HG03432 (cell line): ENCODE data around the gene PHRF1.

Experiments used
- ATAC-seq: cut with Tn5 transposase; IDR thresholded peaks from one replicate; pipeline ENCODE4 v1.9.1; 2021; ENCODE audit warnings: mild to moderate bottlenecking, moderate library complexity; ENCODE audit not compliant: unreplicated experiment

The PHRF1 gene

DNA sequence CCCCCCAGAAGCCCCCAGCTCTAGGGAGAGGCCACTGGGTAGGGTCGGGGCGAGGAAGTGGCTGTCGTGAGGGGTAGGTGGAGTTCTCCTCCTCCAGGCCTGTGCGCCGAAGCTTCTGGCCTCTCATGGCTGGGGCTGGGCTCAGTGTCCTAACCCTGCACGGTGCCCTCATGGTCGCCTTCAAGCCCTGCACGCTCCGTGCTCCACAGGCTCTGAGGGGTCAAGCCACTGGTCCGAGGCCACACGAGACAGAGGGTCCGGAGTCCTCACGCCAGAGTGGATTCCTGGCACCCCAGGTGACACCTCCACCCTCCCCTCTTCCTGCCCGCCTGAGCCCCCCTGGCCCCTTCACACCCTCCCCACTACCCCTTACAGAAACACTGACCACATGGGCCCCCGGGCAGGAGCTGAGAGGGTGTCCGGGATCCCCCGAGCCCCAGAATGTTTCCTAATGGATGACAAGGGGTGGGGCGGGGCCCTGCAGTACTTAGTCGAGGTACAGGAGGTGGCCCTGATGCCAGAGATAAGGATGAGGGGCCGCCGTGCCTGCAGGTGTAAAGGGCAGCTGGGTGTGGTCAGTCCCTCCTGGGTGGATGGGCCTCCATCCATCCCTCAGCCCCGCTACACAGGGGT lies 49.5 kb downstream of the PHRF1 start:
- ATAC-seq, result no peak

DNA sequence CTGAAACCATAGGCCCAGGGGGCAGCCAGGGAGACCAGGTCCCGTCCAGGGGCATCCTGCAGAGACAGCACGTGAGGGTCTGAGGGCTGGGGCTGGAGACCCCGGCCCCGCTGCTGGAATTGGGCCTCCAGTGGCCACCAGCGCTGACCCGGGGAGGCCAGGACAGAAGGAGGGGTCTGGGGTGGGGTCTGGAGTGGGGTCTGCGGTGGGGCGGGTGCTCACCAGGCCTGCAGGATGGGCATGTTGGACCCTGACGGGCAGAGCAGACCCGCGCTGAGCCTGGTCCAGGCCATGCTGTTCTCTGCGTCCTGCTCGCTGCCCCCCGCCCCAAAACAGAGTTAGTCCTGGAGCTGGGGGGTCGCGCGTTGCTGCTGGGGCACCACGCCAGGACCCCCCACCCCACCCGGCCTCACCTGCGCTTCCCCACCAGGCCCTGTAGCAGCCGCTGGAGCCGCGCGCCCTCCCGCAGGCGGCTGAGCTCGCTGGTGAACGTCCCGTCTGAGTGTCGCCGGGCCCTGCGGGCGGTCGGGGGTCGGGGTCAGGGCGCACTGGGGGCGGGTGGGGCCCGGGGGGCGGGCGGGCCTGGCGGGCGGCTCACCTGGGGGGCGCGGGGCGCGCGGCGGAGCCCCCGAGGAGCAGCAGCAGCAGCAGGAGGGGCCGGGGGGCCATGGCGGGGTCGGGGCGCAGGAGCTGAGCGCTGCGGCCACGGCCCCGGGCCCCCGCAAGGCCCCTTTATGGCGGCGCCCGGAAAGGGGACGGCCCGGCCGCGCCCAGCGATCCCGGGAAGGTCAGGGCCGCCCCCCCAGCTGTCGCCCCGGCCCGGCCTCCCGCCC lies 50.4 kb downstream of the PHRF1 start, which contains the start of gene SCT:
SCT (minus strand) TSS at position 707 of the 833 bp plus-strand sequence; CDS start at position 669, 38 bp downstream.
- ATAC-seq, result no peak

GRCh38 chr11:627308-627576 lies 51.0 kb downstream of the PHRF1 start:
- ATAC-seq, result no peak

- ATAC-seq, result no peak
Measured at GRCh38 chr11:628056-628455, 51.8 kb downstream of the PHRF1 start.

- no peak for ATAC-seq
Measured at GRCh38 chr11:629237-629583, 52.9 kb downstream of the PHRF1 start.

DNA sequence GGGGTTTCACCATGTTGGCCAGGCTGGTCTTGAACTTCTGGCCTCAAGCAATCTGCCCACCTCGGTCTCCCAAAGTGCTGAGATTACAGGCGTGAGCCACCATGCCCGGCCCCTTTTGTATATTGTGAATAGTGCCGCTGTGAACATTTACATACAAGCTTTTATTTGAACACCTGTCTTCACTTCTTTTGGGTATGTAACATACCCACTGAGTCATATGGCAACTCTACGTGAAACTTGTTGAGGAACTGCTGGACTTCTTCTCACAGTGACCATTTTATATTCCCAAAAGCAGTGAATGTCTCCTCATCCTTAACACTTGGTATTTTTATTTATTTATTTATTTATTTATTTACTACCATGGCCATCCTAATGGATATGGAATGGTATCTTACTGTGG lies 54.6 kb downstream of the PHRF1 start:
- ATAC-seq, result no peak

- ATAC-seq, result no peak
Measured at GRCh38 chr11:635945-636510, 59.8 kb downstream of the PHRF1 start.

DNA sequence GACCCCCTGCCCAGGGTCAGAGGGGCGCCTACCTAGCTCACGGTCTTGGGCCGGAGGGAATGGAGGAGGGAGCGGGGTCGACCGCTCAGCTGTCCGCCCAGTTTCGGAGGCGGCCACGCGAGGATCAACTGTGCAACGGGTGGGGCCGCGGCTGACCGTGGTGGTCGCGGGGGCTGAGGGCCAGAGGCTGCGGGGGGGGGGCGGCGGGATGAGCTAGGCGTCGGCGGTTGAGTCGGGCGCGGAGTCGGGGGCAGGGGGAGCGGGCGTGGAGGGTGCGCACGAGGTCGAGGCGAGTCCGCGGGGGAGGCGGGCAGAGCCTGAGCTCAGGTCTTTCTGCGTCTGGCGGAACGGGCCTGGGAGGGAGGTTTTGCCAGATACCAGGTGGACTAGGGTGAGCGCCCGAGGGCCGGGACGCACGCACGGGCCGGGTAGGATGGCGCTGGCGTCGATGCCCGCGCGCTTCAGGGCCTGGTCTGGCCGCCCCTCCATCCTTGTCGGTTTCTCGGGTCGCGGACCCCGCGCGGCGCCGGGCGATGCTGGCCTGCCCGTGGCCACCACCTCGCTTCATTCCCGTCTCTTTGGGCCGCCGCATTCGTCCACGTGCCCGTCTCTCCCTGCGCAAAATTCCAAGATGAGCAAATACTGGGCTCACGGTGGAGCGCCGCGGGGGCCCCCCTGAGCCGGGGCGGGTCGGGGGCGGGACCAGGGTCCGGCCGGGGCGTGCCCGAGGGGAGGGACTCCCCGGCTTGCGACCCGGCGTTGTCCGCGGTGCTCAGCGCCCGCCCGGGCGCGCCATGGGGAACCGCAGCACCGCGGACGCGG lies 60.5 kb downstream of the PHRF1 start, which contains the start of gene DRD4:
DRD4 (plus strand) TSS at position 759 of the 822 bp plus-strand sequence; CDS start at position 795, 36 bp downstream.
- no peak for ATAC-seq

DNA sequence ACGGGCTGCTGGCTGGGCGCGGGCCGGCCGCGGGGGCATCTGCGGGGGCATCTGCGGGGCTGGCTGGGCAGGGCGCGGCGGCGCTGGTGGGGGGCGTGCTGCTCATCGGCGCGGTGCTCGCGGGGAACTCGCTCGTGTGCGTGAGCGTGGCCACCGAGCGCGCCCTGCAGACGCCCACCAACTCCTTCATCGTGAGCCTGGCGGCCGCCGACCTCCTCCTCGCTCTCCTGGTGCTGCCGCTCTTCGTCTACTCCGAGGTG lies 61.0 kb downstream of the PHRF1 start:
- no peak for ATAC-seq

- no peak for ATAC-seq
Measured at GRCh38 chr11:637593-638521, 61.6 kb downstream of the PHRF1 start.

GRCh38 chr11:638631-639331 lies 62.5 kb downstream of the PHRF1 start:
- no peak for ATAC-seq

DNA sequence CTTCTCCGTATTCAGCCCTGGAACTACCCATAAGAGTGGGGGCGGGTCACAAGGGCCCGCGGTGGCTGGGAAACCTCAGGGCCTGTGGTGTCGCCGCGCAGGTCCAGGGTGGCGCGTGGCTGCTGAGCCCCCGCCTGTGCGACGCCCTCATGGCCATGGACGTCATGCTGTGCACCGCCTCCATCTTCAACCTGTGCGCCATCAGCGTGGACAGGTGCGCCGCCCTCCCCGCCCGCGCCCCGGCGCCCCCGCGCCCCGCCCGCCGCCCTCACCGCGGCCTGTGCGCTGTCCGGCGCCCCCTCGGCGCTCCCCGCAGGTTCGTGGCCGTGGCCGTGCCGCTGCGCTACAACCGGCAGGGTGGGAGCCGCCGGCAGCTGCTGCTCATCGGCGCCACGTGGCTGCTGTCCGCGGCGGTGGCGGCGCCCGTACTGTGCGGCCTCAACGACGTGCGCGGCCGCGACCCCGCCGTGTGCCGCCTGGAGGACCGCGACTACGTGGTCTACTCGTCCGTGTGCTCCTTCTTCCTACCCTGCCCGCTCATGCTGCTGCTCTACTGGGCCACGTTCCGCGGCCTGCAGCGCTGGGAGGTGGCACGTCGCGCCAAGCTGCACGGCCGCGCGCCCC lies 63.2 kb downstream of the PHRF1 start:
- no peak for ATAC-seq

DNA sequence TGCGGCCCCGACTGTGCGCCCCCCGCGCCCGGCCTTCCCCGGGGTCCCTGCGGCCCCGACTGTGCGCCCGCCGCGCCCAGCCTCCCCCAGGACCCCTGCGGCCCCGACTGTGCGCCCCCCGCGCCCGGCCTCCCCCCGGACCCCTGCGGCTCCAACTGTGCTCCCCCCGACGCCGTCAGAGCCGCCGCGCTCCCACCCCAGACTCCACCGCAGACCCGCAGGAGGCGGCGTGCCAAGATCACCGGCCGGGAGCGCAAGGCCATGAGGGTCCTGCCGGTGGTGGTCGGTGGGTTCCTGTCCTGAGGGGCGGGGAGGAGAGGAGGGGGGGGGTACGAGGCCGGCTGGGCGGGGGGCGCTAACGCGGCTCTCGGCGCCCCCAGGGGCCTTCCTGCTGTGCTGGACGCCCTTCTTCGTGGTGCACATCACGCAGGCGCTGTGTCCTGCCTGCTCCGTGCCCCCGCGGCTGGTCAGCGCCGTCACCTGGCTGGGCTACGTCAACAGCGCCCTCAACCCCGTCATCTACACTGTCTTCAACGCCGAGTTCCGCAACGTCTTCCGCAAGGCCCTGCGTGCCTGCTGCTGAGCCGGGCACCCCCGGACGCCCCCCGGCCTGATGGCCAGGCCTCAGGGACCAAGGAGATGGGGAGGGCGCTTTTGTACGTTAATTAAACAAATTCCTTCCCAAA lies 63.9 kb downstream of the PHRF1 start:
- no peak for ATAC-seq

DNA sequence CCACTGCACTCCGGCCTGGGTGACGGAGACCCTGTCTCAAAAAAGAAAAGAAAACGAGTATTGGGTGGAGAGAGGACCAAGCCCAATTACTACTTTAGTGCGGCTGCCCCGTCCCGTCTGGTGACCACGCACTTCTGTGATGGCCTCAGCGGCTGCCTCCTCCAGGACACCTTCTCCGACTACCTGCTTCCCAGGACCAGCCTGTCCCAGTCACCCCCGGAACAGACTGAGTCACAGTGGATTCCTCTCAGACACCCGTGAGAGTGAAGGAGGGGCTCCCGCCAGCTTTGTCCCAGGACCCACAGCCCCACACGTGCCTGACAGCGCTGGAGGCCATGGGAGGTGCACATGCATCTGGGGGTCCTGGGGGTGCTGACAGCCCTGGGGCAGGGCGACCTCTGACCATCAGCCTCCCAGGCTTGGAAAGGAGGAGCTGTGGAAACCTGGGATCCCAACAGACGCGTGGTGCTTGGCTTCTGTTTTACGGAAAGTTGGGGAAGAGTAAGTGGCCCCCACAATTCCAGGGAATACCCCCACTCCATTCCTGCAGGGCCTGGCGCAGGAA lies 65.6 kb downstream of the PHRF1 start:
- no peak for ATAC-seq

DNA sequence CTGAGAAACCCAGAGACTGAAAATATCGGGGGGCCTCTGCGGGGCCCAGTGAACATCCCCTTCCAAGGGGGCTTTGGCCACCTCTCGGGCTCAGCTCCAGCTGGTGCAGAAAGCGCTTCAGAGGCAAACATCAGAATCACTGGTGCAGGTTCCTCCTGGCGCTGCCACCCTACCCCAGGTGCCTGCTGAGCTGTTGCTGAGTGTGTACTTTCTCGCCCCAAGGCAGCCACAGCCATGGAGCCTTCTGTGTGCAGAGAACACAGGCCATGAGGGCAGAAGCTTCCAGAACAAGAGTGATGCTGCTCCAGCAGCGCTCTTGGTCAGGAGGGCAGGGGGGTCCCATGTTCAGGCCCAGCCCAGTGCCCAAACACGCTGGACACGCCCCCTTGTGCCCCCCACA lies 67.1 kb downstream of the PHRF1 start:
- ATAC-seq, result no peak

DNA sequence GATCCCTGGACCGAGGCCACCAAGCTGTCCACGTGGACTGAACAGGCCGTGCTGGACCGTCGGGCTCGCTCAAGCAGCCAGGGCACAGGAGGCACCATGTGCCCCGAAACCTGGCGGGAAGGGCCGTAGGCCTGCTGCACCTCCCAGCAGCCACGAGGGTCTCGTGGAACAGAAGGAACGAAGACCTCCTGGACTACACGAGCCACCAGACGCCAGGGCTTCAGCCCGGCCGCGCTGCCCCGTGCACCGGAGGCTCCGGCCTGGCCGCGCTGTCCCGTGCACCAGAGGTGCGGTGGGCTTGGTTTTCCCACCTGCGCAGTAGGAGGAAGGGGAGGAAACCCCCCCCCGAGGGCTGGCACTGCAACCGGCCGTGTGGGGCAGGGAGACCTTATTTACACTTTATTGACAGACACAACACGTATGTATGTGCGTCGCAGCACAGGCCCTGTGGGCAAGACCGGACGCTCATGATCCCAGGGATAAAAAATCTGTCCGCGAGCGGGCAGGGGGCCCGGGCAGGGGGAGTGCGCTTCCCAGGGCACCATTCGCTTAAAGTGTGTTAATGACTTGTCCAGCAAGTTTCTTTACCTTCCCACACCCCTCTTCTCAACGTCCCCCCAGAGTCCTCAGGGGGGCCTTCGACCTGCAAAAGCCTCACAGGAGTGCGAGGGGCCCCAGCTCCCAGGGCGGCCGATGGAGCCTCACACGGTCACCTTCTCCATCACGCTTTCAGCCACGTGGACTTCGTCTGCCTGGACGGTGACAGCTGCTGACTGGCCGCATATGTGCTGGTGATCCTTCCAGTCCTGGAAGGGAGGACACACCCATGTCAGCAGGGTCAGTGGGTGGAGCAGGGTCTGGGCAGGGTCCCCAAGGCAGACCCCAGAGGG lies 67.8 kb downstream of the PHRF1 start:
- no peak for ATAC-seq

- ATAC-seq, result no peak
Measured at GRCh38 chr11:645536-645935, 69.3 kb downstream of the PHRF1 start.

DNA sequence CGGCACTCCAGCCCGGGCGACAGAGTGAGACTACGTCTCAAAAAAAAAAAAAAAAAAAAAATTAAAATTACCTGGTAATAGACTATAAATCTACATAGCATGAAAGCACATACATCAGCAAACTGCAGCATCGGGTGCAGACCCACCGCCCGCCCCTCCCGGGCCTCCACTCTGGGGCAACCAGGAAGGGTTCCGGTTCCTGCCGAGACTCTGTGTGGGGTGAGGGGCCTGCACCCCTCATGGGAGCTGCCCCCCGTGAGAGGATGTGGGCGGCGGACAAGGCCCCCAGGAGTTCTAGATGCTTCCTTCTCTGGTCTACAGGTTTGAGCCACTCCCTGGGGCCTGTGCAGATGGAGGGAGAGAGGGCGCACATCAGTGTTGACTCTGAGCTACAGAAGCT lies 69.9 kb downstream of the PHRF1 start:
- ATAC-seq, result no peak
